ENCODE data around the gene MED16.

DNA sequence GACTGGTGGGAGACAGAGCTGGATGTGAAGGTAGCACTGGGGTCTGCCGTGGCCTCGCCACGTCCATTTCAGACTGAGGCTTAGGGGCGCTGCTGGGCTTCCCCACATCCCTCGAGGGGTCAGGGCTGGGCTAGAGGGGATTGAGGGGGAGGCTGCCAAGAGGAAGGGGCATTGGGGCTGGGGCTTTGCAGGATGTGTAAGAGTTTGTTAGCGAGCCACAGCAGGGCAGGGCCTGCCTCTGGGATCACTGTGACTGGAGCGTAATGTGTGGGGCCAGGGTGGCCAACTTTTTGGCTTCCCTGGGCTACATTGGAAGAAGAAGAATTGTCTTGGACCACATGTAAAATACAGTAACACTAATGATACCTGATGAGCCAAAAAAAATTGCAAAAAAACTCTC lies 46.9 kb upstream of the MED16 start:
- TF ChIP-seq, protein P1, sequence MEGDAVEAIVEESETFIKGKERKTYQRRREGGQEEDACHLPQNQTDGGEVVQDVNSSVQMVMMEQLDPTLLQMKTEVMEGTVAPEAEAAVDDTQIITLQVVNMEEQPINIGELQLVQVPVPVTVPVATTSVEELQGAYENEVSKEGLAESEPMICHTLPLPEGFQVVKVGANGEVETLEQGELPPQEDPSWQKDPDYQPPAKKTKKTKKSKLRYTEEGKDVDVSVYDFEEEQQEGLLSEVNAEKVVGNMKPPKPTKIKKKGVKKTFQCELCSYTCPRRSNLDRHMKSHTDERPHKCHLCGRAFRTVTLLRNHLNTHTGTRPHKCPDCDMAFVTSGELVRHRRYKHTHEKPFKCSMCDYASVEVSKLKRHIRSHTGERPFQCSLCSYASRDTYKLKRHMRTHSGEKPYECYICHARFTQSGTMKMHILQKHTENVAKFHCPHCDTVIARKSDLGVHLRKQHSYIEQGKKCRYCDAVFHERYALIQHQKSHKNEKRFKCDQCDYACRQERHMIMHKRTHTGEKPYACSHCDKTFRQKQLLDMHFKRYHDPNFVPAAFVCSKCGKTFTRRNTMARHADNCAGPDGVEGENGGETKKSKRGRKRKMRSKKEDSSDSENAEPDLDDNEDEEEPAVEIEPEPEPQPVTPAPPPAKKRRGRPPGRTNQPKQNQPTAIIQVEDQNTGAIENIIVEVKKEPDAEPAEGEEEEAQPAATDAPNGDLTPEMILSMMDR (conservative IDR thresholded peaks at IDR 0.05; ENCODE audit: low read length) = no peak
- no peak for TF ChIP-seq EZH2phosphoT487 (IDR thresholded peaks at IDR 0.05; ENCODE audit: borderline replicate concordance)
